Body of pancreas (tissue), 4 donors: Measurements from ENCODE around the gene RNF213. TPM values are rescaled to one million over a fixed set of nuclear protein-coding genes. Genes with fewer than 3 reads are reported as not detected.
"Not testable (repeated sequence)": the region's sequence is repeated elsewhere in the genome, so short reads cannot be mapped to it uniquely, and the experiment has no call there.

ENCODE experiments used
- ATAC-seq: fragments of 150-250 bp; one replicate; pipeline ENCODE4 v1.9.1; 2016
- DNase-seq, 4 donors: peaks; one replicate each; pipeline ENCODE4 v3.0.0-alpha.2; 2019
- H3K27ac ChIP-seq, 4 donors: fragments of 200-600 bp; sonication (generic); 1 replicate in 3 of 4; 2 replicates in 1 of 4; pipeline versions ENCODE4 v1.5.1 to v1.6.1; 2016 to 2019; ENCODE audit warnings: mild to moderate bottlenecking in 1 of 4, mixed read lengths in 1 of 4, moderate library complexity in 1 of 4
- H3K27me3 ChIP-seq, 2 donors: fragments of 200-600 bp; sonication (generic); one replicate each; pipeline ENCODE4 v1.6.0; 2016; ENCODE audit warnings: mild to moderate bottlenecking in 1 of 2
- H3K36me3 ChIP-seq, 2 donors: fragments of 200-600 bp; sonication (generic); replicated peaks in 1 of 2; 2 replicates each; pipeline ENCODE4 v1.5.1; 2016; ENCODE audit warnings: low read depth in 2 of 2; ENCODE audit not compliant: insufficient read depth in 1 of 2
- H3K4me1 ChIP-seq: fragments of 200-600 bp; sonication (generic); one replicate; pipeline ENCODE4 v1.6.0; 2016
- H3K4me3 ChIP-seq, 2 donors: fragments of 200-600 bp; sonication (generic); 1 replicate in 1 of 2; 2 replicates in 1 of 2; pipeline ENCODE4 v1.5.1; 2016 to 2019
- H3K9me3 ChIP-seq, 3 donors: fragments of 200-600 bp; sonication (generic); 1 replicate in 2 of 3; 2 replicates in 1 of 3; pipeline ENCODE4 v1.5.1; 2016
- CTCF ChIP-seq, 7 experiments: fragments of 450-650 bp in 4 of 7; fragments of 200-600 bp in 3 of 7; sonication (generic) in 3 of 7; IDR thresholded peaks; one replicate each; pipeline ENCODE4 v1.5.1; 2016 to 2019; ENCODE audit warnings: antibody characterized with exemption in 7 of 7
- POLR2A ChIP-seq, 3 donors: fragments of 450-650 bp; IDR thresholded peaks; one replicate each; pipeline ENCODE4 v1.6.1; 2016; ENCODE audit warnings: antibody characterized with exemption in 3 of 3, mild to moderate bottlenecking in 2 of 3
- WGBS, 2 donors: methylation state at CpG; one replicate each; pipeline ENCODE4 v1.1.5; 2017; 5-methylcytosine and 5-hydroxymethylcytosine counted together
- intact Hi-C: fragments of 100-400 bp; cut with DNase I; formaldehyde crosslinking; loops from one replicate; pipeline ENCODE4 v1.15.1; 2023
- total RNA-seq, 2 donors: library from RNA; depleted of rRNA; stranded (reverse); fragments of >200 nt; gene quantifications; one replicate each; pipeline ENCODE4 v1.1.0, GENCODE V29; 2016

The RNF213 gene
- total RNA-seq, 2 donors from 2014 or later: 60.7 to 69.5 TPM

- peak; percentile 32 to 66 (median 45) for DNase-seq
- H3K4me1 ChIP-seq: peaks cover 14% of the 10 kb centered on the region
- ATAC-seq: no peak
- no peak overlapping the region for H3K4me3 ChIP-seq
- TF ChIP-seq POLR2A (IDR thresholded peaks at IDR 0.05): no peak
- TF ChIP-seq CTCF (IDR thresholded peaks at IDR 0.05): no peak
- no peaks in the 10 kb centered on the region for H3K36me3 ChIP-seq
- H3K27ac ChIP-seq: no peak overlapping the region
- H3K27me3 ChIP-seq: no peaks in the 10 kb centered on the region
- intact Hi-C loops: no loop called here
- 2% methylated on average over 6 of the region's 6 CpGs for WGBS, 2 donors
- H3K9me3 ChIP-seq: no peaks in the 10 kb centered on the region
These were observed 148.2 kb downstream of the RNF213 start for GRCh38 chr17:80408872-80409271.

GRCh38 chr17:80409626-80410025, 149.0 kb downstream of the RNF213 start:
- Histone ChIP-seq H3K9me3 (no peaks in the 10 kb centered on the region), H3K27ac (no peak overlapping the region), H3K36me3 (no peaks in the 10 kb centered on the region), H3K4me3 (no peak overlapping the region), H3K27me3 (no peaks in the 10 kb centered on the region), H3K4me1 (peaks cover 21% of the 10 kb centered on the region)
- 85 to 88% methylated on average over 12 to 13 of the region's 13 CpGs for WGBS, 2 donors
- TF ChIP-seq CTCF (IDR thresholded peaks at IDR 0.05) (no peak), POLR2A (IDR thresholded peaks at IDR 0.05) (no peak)
- intact Hi-C loops: no loop called here
- ATAC-seq: no peak
- DNase-seq: no peak

GRCh38 chr17:80410441-80411087, 149.9 kb downstream of the RNF213 start:
- ATAC-seq, H3K27me3 ChIP-seq, H3K27ac ChIP-seq, H3K9me3 ChIP-seq, H3K4me3 ChIP-seq, DNase-seq, H3K36me3 ChIP-seq, intact Hi-C loops: not testable (repeated sequence)
- WGBS, 2 donors: 67 to 68% methylated on average over 11 to 16 of the region's 16 CpGs
- H3K4me1 ChIP-seq: peaks cover 23% of the 10 kb centered on the region

- TF ChIP-seq CTCF (IDR thresholded peaks at IDR 0.05) (no peak), POLR2A (IDR thresholded peaks at IDR 0.05) (no peak)
- H3K27me3 ChIP-seq: no peaks in the 10 kb centered on the region
- peak in 1 of 4 donors; percentile 46 for DNase-seq
- intact Hi-C loops: no loop called here
- peak overlapping the region; percentile 46 to 97 for H3K4me3 ChIP-seq
- H3K4me1 ChIP-seq: peaks cover 36% of the 10 kb centered on the region
- peak overlapping the region; percentile 92 to 99 (median 96) for H3K27ac ChIP-seq
- WGBS, 2 donors: 7 to 12% methylated on average over 21 to 26 of the region's 26 CpGs
- H3K36me3 ChIP-seq: no peaks in the 10 kb centered on the region
- ATAC-seq: no peak
- H3K9me3 ChIP-seq: no peaks in the 10 kb centered on the region
These were observed 153.3 kb downstream of the RNF213 start for GRCh38 chr17:80413771-80414507.

- ATAC-seq: no peak
- Histone ChIP-seq H3K4me3 (peak overlapping the region; percentile 46 to 97), H3K9me3 (no peaks in the 10 kb centered on the region), H3K27me3 (no peaks in the 10 kb centered on the region), H3K4me1 (peaks cover 33% of the 10 kb centered on the region), H3K27ac (peak overlapping the region; percentile 92 to 99 (median 96)), H3K36me3 (peaks cover 0 to 2% of the 10 kb centered on the region in 2 donors)
- intact Hi-C loops: no loop called here
- no peak for TF ChIP-seq POLR2A (IDR thresholded peaks at IDR 0.05)
- TF ChIP-seq CTCF (IDR thresholded peaks at IDR 0.05): no peak
- WGBS, 2 donors: 0 to 1% methylated on average over 2 to 15 of the region's 15 CpGs
- DNase-seq: peak in 1 of 4 donors; percentile 21
These were observed 153.8 kb downstream of the RNF213 start for GRCh38 chr17:80414508-80414802.
